ENCODE data around the gene WHRN.

WHRN gene

DNA sequence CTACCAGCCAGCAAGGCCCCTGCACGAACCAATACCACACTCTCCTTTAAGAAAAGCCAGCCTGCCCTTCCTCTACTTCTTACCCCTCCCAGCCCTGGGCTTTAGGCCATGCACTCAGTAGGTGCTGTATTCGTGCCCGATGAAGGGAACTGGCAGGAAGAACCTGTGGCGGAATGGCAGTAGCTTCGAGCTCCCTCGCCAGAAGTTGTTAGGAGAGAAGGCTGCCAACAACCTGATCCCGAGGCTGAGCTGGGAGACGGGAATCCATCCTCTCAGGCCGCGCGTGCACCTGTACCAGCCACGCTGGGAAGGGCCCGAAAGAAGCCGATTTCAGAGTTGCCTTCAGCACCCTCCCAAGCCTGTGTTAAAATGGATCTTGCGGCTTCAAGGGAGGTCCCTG is 72.2 kb downstream of the WHRN start:
- H3K27me3 ChIP-seq (ENCODE audit: low read length), result no peaks in the 10 kb centered on the region
- H3F3A ChIP-seq (ENCODE audit: insufficient read depth), result no peaks in the 10 kb centered on the region
- TF ChIP-seq, protein P1, sequence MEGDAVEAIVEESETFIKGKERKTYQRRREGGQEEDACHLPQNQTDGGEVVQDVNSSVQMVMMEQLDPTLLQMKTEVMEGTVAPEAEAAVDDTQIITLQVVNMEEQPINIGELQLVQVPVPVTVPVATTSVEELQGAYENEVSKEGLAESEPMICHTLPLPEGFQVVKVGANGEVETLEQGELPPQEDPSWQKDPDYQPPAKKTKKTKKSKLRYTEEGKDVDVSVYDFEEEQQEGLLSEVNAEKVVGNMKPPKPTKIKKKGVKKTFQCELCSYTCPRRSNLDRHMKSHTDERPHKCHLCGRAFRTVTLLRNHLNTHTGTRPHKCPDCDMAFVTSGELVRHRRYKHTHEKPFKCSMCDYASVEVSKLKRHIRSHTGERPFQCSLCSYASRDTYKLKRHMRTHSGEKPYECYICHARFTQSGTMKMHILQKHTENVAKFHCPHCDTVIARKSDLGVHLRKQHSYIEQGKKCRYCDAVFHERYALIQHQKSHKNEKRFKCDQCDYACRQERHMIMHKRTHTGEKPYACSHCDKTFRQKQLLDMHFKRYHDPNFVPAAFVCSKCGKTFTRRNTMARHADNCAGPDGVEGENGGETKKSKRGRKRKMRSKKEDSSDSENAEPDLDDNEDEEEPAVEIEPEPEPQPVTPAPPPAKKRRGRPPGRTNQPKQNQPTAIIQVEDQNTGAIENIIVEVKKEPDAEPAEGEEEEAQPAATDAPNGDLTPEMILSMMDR (IDR thresholded peaks at IDR 0.05; ENCODE audit: insufficient read depth, low read length, poor library complexity, severe bottlenecking), result no peak
- TF ChIP-seq EZH2phosphoT487 (conservative IDR thresholded peaks at IDR 0.05; ENCODE audit: low read length), result no peak
- no peaks in the 10 kb centered on the region for H3K9me3 ChIP-seq (ENCODE audit: insufficient read depth, low read length)
- H3K27ac ChIP-seq (ENCODE audit: low read depth, low read length), result no peak overlapping the region
- H2AFZ ChIP-seq (ENCODE audit: low read depth, low read length, severe bottlenecking), result no peak overlapping the region
- no peaks in the 10 kb centered on the region for H3K36me3 ChIP-seq (ENCODE audit: low read length)
- no peak overlapping the region for H3K9ac ChIP-seq (ENCODE audit: low read length)
- H4K20me1 ChIP-seq (ENCODE audit: low read depth, low read length), result no peaks in the 10 kb centered on the region
- H3K4me2 ChIP-seq (ENCODE audit: low read depth, low read length, poor library complexity, severe bottlenecking), result no peak overlapping the region
- H3K79me2 ChIP-seq (ENCODE audit: insufficient read depth, low read length), result no peaks in the 10 kb centered on the region
- no peak overlapping the region for H3K4me3 ChIP-seq (ENCODE audit: insufficient read depth, low read length, poor library complexity, severe bottlenecking)
- H3K9me2 ChIP-seq (replicated peaks; ENCODE audit: insufficient read depth, low read length), result no peaks in the 10 kb centered on the region

DNA sequence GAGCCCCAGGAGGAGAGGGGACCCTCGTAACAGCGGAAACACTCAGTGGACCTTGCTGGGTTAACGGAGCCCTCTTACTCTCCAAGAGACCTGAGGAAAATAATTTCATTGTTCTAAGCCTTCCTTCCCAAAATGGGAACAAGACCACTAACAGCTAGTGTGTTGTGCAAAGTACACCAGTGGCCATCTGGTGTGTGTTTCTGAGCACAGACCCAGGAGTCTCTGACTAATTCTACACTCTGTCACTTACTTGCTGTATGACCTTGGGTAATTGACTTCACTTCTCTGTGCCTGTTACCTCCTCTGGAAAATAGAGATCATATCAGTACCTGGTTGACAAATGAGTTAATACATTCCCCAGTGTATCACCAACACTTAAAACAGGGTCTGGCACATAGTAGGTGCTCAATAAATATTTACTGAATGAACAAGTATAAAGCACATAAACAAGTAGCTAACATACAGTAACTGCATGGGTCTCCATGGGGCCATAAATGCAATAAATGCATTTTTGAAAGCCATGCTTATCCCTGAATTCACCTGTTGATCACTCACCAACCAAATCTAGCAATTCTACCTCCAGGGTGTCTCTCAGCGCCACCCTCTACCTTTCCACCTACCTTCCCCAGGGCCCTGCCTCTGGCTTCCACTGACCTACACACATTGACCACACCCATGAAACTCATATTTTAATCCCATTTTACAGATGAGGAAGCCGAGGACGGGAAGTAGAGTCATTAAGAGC is 72.8 kb downstream of the WHRN start:
- Histone ChIP-seq H3K4me2 (ENCODE audit: low read depth, low read length, poor library complexity, severe bottlenecking) (no peak overlapping the region), H3K79me2 (ENCODE audit: insufficient read depth, low read length) (no peaks in the 10 kb centered on the region), H3K27ac (ENCODE audit: low read depth, low read length) (no peak overlapping the region), H3K4me3 (ENCODE audit: insufficient read depth, low read length, poor library complexity, severe bottlenecking) (no peak overlapping the region), H3K9ac (ENCODE audit: low read length) (no peak overlapping the region), H2AFZ (ENCODE audit: low read depth, low read length, severe bottlenecking) (no peak overlapping the region), H3K9me2 (replicated peaks; ENCODE audit: insufficient read depth, low read length) (no peaks in the 10 kb centered on the region), H4K20me1 (ENCODE audit: low read depth, low read length) (no peaks in the 10 kb centered on the region), H3K36me3 (ENCODE audit: low read length) (no peaks in the 10 kb centered on the region), H3F3A (ENCODE audit: insufficient read depth) (no peaks in the 10 kb centered on the region), H3K27me3 (ENCODE audit: low read length) (no peaks in the 10 kb centered on the region), H3K9me3 (ENCODE audit: insufficient read depth, low read length) (no peaks in the 10 kb centered on the region)
- TF ChIP-seq, protein P1 (IDR thresholded peaks at IDR 0.05; ENCODE audit: insufficient read depth, low read length, poor library complexity, severe bottlenecking), result no peak
- no peak for TF ChIP-seq EZH2phosphoT487 (conservative IDR thresholded peaks at IDR 0.05; ENCODE audit: low read length)

DNA sequence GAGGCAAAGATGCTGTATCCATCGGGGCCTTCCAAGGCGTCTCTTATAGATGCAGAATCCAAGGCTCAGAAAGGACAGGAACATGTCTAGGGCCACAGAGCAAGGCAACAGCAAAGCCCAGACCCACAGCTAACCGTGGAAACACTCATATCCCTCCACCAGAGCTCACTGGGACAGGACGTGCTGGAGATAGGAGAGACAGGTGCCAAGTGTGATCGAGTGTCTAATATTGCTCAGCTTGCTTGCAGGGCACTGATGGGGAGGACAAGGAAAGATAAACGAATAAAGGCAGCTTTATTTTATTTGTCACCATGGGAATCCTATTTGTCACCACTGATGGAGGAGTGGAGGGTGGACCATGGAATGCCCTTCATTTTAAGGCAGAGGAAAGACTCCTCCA is 73.5 kb downstream of the WHRN start:
- TF ChIP-seq, protein P1 (IDR thresholded peaks at IDR 0.05; ENCODE audit: insufficient read depth, low read length, poor library complexity, severe bottlenecking), result no peak
- no peak for TF ChIP-seq EZH2phosphoT487 (conservative IDR thresholded peaks at IDR 0.05; ENCODE audit: low read length)
- no peaks in the 10 kb centered on the region for H3K9me3 ChIP-seq (ENCODE audit: insufficient read depth, low read length)
- H3K27ac ChIP-seq (ENCODE audit: low read depth, low read length), result no peak overlapping the region
- H3F3A ChIP-seq (ENCODE audit: insufficient read depth), result no peaks in the 10 kb centered on the region
- H3K4me2 ChIP-seq (ENCODE audit: low read depth, low read length, poor library complexity, severe bottlenecking), result no peak overlapping the region
- H3K27me3 ChIP-seq (ENCODE audit: low read length), result no peaks in the 10 kb centered on the region
- no peaks in the 10 kb centered on the region for H3K36me3 ChIP-seq (ENCODE audit: low read length)
- no peaks in the 10 kb centered on the region for H3K9me2 ChIP-seq (replicated peaks; ENCODE audit: insufficient read depth, low read length)
- no peaks in the 10 kb centered on the region for H4K20me1 ChIP-seq (ENCODE audit: low read depth, low read length)
- no peak overlapping the region for H3K4me3 ChIP-seq (ENCODE audit: insufficient read depth, low read length, poor library complexity, severe bottlenecking)
- H2AFZ ChIP-seq (ENCODE audit: low read depth, low read length, severe bottlenecking), result no peak overlapping the region
- no peaks in the 10 kb centered on the region for H3K79me2 ChIP-seq (ENCODE audit: insufficient read depth, low read length)
- H3K9ac ChIP-seq (ENCODE audit: low read length), result no peak overlapping the region
